Cerebellar nuclear complex (tissue), 1 donor: ENCODE measurements around the gene STK17A.
"Not testable (repeated sequence)": the region's sequence is repeated elsewhere in the genome, so short reads cannot be mapped to it uniquely, and the experiment has no call there.

Source experiments
- DNase-seq, 2 experiments: peaks; one replicate each; lab custom pipeline; 2025; lab: John Stamatoyannopoulos, UW

STK17A gene

GRCh38 chr7:43568529-43568928 lies 14.4 kb upstream of the STK17A start:
- no peak for DNase-seq

- DNase-seq: no peak
These were observed 13.5 kb upstream of the STK17A start for GRCh38 chr7:43569424-43569823.

- no peak for DNase-seq
These were observed 12.1 kb upstream of the STK17A start for GRCh38 chr7:43570688-43571365.

GRCh38 chr7:43572516-43573049 lies 10.3 kb upstream of the STK17A start:
- DNase-seq: no peak

GRCh38 chr7:43573832-43574231 lies 9.1 kb upstream of the STK17A start:
- not testable (repeated sequence) for DNase-seq

- no peak for DNase-seq
These were observed 7.4 kb upstream of the STK17A start for GRCh38 chr7:43575506-43575905.

GRCh38 chr7:43576241-43576640 lies 6.7 kb upstream of the STK17A start:
- no peak for DNase-seq

GRCh38 chr7:43577485-43577951 lies 5.4 kb upstream of the STK17A start:
- DNase-seq: no peak

GRCh38 chr7:43583424-43584194 lies 701 bp downstream of the STK17A start:
- no peak for DNase-seq

GRCh38 chr7:43584195-43584586 lies 1.3 kb downstream of the STK17A start:
- no peak for DNase-seq

- DNase-seq: not testable (repeated sequence)
These were observed 1.8 kb downstream of the STK17A start for GRCh38 chr7:43584733-43585132.

GRCh38 chr7:43585562-43585961 lies 2.7 kb downstream of the STK17A start:
- DNase-seq: no peak

- DNase-seq: no peak
These were observed 3.5 kb downstream of the STK17A start for GRCh38 chr7:43586251-43586900.

GRCh38 chr7:43588477-43589132 lies 5.7 kb downstream of the STK17A start:
- no peak for DNase-seq

GRCh38 chr7:43589133-43589478 lies 6.2 kb downstream of the STK17A start:
- no peak for DNase-seq

- no peak for DNase-seq
These were observed 6.8 kb downstream of the STK17A start for GRCh38 chr7:43589728-43590127.

- no peak for DNase-seq
These were observed 8.1 kb downstream of the STK17A start for GRCh38 chr7:43590862-43591557.

- DNase-seq: no peak
These were observed 8.8 kb downstream of the STK17A start for GRCh38 chr7:43591558-43592180.

GRCh38 chr7:43592326-43592725 lies 9.4 kb downstream of the STK17A start:
- no peak for DNase-seq

GRCh38 chr7:43593010-43593409 lies 10.1 kb downstream of the STK17A start:
- no peak for DNase-seq

GRCh38 chr7:43594020-43594419 lies 11.1 kb downstream of the STK17A start:
- DNase-seq: no peak
